NCI-H146 treated with DMSO at 0.1 percent for 48 hours (cell line): Measurements from ENCODE around the gene LGR5.

Source experiments
- DNase-seq: peaks from one replicate; lab custom pipeline; 2025; ENCODE audit not compliant: unreplicated experiment; lab: John Stamatoyannopoulos, UW

The LGR5 gene

GRCh38 chr12:71436696-71437095 is 2.9 kb upstream of the LGR5 start:
- DNase-seq = no peak

- DNase-seq = no peak
Observed at GRCh38 chr12:71438670-71439361, 782 bp upstream of the LGR5 start.

- no peak for DNase-seq
Observed at GRCh38 chr12:71439362-71439612, 311 bp upstream of the LGR5 start.

GRCh38 chr12:71440345-71440762 is 756 bp downstream of the LGR5 start:
- DNase-seq = no peak

- no peak for DNase-seq
Observed at GRCh38 chr12:71440763-71441748, 1.5 kb downstream of the LGR5 start.

- no peak for DNase-seq
Observed at GRCh38 chr12:71441836-71442566, 2.4 kb downstream of the LGR5 start.

- DNase-seq = no peak
Observed at GRCh38 chr12:71442567-71442931, 3.0 kb downstream of the LGR5 start.

GRCh38 chr12:71445071-71445470 is 5.5 kb downstream of the LGR5 start:
- no peak for DNase-seq

- no peak for DNase-seq
Observed at GRCh38 chr12:71447691-71448132, 8.1 kb downstream of the LGR5 start.

GRCh38 chr12:71448150-71448581 is 8.6 kb downstream of the LGR5 start:
- DNase-seq = no peak

- DNase-seq = no peak
Observed at GRCh38 chr12:71449373-71450070, 9.9 kb downstream of the LGR5 start.

GRCh38 chr12:71452006-71452405 is 12.4 kb downstream of the LGR5 start:
- no peak for DNase-seq

GRCh38 chr12:71455028-71455737 is 15.6 kb downstream of the LGR5 start:
- DNase-seq = no peak

GRCh38 chr12:71456316-71456715 is 16.7 kb downstream of the LGR5 start:
- no peak for DNase-seq

- no peak for DNase-seq
Observed at GRCh38 chr12:71456990-71457389, 17.4 kb downstream of the LGR5 start.

- no peak for DNase-seq
Observed at GRCh38 chr12:71460318-71460717, 20.7 kb downstream of the LGR5 start.

- no peak for DNase-seq
Observed at GRCh38 chr12:71460850-71461609, 21.4 kb downstream of the LGR5 start.

GRCh38 chr12:71461787-71462328 is 22.3 kb downstream of the LGR5 start:
- no peak for DNase-seq

GRCh38 chr12:71465796-71466195 is 26.2 kb downstream of the LGR5 start:
- no peak for DNase-seq
